Measurements from ENCODE around the gene HOXC4.

The HOXC4 gene

DNA sequence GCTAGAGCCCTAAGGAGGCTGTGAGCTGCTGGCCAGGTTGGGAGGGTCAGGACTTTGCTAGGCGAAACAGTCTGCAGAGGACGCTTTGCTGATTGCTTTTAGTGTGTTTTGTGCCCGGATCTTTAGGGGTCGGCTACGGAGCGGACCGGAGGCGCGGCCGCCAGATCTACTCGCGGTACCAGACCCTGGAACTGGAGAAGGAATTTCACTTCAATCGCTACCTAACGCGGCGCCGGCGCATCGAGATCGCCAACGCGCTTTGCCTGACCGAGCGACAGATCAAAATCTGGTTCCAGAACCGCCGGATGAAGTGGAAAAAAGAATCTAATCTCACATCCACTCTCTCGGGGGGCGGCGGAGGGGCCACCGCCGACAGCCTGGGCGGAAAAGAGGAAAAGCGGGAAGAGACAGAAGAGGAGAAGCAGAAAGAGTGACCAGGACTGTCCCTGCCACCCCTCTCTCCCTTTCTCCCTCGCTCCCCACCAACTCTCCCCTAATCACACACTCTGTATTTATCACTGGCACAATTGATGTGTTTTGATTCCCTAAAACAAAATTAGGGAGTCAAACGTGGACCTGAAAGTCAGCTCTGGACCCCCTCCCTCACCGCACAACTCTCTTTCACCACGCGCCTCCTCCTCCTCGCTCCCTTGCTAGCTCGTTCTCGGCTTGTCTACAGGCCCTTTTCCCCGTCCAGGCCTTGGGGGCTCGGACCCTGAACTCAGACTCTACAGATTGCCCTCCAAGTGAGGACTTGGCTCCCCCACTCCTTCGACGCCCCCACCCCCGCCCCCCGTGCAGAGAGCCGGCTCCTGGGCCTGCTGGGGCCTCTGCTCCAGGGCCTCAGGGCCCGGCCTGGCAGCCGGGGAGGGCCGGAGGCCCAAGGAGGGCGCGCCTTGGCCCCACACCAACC is 23.9 kb upstream of the HOXC4 start:
- DNase-seq: no peak

DNA sequence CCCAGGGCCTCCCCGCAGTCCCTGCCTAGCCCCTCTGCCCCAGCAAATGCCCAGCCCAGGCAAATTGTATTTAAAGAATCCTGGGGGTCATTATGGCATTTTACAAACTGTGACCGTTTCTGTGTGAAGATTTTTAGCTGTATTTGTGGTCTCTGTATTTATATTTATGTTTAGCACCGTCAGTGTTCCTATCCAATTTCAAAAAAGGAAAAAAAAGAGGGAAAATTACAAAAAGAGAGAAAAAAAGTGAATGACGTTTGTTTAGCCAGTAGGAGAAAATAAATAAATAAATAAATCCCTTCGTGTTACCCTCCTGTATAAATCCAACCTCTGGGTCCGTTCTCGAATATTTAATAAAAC is 23.2 kb upstream of the HOXC4 start:
- no peak for DNase-seq

DNA sequence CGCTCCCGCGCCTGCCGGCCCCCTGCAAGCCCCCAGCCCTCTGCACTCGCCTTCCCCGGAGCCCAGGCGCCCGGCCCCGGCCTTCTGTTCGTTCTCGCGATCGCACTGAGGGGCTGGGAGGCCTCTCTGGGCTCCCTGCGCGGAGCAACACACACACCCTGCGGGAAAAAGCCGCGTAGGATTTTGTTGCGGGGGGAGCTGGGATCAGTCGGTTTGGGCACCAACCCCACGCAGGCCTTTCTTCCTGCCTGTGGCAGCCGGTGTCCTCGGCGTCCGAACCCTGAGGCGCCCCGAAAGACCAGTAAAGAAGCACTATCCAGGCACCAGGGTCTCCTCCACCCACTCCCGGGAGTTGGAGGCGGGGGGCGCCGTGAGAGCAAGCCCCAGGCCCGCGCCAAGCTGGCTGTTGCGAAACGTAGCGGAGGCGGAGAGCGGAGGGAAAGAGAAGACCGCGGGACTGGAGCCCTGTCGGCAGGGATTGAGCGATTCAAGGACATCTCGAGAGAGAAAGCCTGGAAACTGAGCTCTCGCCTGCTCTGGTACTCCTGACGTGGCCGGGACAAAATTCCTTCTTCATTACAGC is 22.7 kb upstream of the HOXC4 start:
- DNase-seq: no peak

DNA sequence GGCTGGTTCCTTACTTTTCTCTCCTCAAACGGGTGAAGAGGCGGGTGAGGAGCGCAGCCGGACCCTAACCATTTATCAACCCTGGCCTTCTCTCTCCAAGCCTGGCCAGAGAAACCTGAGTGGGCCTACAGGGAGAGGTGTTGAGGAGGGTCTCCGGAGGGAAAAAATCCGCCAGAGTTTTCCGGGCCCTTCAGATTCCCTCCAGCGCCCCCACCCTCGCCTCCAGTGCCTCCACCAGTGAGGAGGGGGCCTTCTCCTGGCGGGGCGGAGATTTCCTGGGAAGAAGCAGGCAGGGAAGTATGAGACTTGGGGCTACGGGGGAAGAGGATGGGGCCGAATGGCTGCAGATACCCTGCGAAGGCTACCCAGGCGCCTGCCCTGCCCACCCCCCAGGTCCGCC is 22.2 kb upstream of the HOXC4 start:
- DNase-seq: no peak

DNA sequence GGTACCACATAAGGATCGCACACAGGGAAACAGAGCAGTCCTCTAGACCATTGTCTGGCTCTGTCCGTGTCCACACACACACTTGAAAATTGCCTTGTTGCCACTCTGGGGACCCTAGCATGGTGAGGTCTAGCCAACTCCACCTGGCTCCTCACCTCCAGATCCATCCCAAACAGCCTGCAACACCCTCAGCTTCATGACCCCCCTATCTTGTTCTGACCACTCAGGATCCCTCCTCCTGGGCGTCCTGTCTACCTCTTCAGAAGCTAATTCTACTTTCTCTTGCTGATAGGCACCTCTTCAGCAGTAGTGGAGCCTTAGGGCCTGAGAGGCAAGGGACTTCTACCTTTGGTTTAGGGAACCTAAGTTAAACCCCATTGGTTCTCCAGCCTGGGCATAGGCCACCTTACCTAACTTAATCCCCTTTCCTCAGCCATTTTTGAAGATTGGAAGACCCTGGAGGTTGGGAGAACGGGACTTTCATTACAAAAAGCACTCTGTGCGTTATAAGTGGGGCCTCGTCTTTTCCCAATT is 21.5 kb upstream of the HOXC4 start:
- DNase-seq: no peak

DNA sequence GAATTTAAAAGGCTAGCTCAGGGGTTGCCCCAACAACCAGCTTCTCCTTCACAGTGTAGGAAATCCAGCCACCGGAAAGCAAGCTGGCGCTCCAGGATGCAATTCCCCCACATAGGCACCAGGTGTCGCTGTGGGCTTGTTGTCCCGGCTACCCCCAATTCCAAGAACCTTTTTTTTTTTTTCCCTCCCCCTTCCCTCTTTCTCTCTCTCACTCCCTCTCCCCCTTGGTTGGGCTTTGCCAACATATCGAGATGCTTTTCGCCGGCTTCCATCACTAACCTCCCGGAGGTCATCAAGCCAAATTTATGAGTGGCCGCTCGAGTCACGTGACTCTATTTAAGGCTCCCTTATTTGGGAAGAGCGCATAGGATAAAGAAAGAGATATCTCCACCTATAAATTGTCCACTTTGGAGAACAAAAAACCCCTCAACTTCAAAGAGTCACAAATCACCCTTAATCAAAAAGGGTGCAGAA is 21.0 kb upstream of the HOXC4 start, which contains the start of gene HOXC5:
HOXC5 (plus strand) TSS at position 424 of the 474 bp plus-strand sequence. CDS start 73 bp downstream, outside the sequence.
- peak; percentile 25 for DNase-seq

DNA sequence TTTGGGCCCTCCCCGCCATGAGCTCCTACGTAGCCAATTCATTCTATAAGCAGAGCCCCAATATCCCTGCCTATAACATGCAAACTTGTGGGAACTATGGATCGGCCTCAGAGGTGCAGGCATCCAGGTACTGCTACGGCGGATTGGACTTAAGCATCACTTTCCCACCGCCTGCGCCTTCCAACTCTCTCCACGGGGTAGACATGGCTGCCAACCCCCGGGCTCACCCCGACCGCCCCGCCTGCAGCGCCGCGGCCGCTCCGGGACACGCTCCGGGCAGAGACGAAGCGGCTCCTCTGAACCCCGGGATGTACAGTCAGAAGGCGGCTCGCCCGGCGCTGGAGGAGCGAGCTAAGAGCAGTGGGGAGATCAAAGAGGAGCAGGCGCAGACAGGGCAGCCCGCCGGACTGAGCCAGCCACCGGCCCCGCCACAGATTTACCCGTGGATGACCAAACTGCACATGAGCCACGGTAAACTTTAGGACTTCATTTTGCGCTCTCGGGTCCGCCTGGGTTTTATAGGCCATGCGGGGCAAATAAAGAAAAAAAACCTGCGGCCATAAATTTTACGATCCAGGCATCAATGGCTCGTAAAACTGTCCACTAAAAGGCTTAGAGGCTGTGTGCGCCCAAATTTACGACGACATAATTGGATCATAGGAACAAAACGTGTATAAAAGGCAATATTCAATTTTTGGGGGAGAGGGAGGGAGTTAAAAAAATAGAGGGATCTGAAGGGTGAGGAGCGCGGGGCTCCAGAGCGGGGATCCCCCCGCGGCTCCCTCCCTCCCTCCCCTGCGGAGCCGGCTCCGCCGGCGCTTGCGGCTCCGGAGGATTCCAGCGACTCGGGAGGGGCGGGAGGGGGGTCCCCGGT is 20.3 kb upstream of the HOXC4 start:
- DNase-seq: no peak

DNA sequence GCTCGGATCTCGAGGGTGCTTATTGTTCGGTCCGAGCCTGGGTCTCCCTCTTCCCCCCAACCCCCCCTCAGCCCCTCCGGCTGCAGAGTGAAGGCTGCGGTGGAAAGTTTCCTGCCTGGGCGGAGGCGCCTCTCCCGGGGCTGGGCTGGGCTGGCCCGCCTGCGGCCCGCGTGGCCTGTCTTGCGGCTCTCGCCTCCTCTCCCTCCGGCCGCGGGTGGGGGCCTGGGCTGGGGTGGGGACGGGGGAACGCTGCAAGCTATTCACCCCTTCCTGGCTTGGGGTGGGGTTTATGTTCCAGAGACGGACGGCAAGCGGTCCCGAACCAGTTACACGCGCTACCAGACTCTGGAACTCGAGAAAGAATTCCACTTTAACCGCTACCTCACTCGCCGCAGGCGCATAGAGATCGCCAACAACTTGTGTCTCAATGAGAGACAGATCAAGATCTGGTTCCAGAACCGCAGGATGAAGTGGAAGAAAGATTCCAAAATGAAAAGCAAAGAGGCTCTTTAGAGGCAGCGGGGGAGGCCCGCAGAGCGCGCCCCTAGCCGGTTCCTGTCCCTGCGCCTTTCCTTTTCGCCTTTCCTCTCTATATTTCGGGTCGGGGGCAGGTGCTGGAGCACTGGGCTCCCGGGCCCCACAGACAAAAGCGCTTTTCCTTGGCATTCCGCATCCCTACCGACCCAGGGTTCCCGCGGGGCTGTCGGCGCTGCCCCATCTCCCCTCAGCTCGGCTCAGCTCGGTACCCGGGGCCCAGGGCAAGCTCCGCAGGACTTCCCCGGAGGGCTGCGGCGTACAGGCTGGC is 19.5 kb upstream of the HOXC4 start:
- no peak for DNase-seq

DNA sequence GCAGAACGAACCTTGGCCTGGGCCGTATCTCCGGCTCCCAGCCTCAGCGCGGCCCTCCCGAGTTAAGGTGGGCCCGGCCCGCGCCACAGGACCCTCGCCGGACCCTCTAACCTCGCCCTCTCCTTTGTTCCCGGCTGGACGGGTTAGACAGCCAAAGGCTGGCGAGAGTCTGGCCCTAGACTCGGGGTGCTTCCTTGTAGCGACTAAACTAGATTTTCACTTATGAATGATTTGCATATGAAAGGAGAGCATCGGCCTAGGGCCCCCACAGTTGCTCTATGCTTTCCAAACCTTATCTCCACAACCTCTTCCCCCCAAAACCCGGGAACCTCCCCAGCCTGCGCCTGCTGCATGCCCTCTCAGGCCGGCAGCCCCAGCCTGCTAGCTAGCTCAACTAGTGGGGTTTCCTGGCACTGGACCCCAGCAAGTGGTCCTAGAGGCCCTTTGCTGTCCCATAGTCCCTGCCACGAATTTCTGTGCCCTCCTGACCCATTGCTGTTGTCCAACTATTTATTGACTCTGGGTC is 18.8 kb upstream of the HOXC4 start:
- DNase-seq: no peak

DNA sequence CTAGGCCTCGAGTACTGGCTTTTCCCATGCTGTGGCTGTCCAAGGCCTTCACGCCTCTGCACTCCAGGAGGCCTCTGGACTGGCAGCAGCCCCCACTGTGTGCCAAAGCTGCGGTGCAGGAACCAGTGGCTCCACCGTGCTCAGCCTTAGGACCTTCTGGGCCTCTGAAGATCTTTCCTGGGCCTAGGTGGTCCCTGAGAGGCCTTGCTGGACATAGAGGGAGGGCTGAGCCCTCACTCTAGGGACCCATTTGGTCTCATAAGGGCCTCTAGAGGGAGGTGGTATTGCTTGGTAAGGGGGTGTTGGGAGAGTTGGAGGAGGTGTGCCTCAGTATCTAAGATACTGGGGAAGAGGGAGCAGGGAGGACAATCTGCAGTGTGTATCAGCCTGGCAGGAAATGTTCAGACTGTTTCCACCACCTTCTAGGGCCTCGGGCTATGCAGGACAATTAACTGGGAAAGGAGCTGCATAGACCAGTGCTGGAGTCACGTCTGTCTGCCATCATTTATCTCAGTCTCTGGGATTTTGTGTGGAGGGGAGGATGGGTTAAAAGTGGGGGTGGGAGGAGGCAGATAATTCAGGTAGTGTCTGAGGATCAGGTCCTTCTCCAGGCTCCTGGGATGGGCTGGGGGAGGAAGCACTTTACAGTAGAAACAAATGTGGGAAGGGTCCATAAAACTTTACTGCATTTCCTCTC is 17.9 kb upstream of the HOXC4 start:
- DNase-seq: no peak

DNA sequence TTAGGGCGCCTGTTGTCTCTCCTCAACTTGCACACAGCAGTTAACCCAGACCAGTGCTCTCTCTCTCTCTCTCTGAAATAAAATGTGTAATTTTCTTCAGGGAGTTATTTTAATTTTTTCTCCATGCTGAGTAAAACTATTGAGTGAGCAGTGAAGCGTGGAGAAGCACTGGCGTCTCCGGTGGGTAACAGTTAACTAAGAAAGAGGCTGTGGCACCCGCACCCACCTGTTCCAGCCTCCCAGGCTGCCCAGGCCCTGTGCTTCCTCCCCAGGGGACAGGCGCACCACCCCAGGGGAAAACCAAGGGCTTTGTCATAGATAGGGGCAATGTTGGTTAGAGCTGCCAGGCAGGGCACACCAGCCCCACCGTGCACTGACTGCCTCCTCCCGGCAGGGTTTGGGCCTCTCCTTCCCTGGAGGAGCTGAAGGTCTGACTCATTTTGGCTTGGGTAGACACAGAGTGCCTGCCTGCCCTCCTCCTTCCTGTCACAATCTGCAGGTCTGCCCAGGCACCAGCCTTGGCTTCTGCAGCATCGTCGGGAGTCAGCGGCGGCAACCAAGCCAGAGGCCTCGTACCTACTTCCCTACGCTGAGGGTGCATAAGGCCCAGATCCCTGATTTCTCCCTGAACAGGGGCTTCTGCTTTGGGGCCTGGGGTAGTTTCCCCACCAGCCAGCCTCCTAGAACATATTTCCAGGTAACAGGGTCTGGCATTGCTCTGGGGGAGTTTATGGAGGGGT is 16.8 kb upstream of the HOXC4 start:
- no peak for DNase-seq

DNA sequence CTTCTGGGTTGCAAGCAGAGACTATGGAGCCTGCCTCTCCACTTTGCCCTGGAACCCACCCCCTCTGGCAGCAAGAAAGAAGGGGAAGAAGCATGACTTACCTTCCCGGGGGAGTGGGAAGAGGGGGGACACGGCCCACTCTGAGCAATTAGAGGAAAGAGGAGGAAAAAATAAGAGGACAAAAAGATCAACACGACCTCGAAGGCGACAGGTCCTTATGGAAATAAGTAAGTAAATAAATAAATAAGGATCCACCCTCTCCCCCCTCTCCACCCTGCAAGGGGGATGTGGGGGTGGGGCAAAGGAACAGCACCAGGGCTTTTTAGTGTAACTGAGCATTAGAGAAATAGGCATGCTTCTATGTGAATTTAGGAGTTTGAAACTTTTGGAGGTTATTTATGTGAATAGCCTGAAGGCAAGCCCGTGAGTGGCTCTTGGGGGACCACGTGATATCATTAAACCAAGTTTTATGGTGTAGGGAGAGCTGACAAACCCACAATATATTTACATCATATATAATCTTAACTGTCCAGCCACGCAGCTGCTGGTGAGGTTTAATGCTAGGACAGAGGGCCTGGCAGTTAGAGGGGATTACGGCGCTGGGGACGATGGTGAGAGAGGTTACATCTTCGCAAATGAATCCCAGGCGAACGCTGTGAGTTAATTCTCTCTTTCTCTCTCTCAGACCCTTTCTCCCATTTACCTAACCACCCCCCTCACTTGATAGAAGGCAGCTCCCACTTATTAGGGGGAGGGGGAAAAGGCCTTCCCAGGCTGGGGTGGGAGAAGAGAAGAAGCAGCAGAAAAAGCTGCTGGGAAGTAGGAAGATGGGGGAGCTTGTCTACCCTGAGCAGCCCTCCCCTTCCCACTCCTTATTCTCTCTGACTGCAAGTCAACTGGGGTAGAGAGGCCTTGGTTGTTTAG is 16.0 kb upstream of the HOXC4 start:
- no peak for DNase-seq

DNA sequence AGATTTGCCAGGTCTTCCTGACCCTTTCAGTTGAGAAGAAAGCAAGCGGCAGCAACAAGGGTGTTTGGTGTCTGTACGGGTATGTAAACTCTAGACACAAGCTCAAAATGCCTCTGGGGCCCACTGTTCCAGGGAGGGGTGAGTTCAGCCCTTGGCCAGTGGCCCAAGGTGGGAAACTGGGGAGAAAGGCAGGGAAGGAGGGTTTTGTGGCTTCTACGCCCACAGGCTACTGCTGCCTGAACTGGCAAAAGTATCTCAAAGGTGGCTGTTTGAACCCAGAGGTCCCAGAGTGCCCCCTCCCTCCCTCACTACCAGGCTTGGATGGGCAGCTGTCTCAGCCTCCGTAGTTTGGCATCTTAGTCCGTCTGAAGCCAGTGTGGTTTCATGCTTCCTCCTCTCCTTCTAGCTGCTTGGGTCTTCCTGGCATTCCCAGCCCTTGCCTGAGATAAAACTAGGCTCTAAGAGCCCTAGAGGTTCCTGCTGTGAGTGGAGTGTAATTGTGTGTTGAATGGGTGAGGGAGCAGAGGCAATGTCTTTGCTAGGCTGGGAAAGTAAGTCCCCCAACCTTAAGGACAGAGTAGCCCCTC is 15.3 kb upstream of the HOXC4 start:
- no peak for DNase-seq

DNA sequence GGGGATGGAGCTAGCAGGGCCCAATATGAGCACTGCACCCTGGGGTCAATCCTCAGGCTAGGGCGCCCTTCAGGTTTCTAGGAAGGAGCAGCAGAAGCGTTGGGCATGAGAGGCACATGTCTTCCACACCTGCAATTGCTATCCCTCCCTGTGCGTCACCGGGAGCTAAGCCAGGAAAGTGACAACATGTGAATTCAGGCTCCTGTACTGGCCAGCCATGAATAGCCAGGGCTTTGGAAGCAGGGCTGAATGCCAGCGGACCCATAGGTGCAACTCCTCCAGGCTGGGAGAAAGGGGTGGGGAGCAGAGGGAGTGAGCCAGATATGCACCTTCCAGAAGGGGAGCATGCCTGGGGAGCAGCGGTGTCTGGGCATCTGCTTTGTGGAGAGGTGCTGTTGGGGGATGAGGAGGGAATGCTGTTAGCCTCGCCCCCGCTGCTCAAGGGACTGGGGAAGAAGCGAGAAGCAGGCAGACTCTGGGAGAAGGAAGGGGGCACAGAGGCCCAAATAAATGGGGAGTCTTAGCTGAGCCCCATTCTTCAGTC is 14.7 kb upstream of the HOXC4 start:
- no peak for DNase-seq

DNA sequence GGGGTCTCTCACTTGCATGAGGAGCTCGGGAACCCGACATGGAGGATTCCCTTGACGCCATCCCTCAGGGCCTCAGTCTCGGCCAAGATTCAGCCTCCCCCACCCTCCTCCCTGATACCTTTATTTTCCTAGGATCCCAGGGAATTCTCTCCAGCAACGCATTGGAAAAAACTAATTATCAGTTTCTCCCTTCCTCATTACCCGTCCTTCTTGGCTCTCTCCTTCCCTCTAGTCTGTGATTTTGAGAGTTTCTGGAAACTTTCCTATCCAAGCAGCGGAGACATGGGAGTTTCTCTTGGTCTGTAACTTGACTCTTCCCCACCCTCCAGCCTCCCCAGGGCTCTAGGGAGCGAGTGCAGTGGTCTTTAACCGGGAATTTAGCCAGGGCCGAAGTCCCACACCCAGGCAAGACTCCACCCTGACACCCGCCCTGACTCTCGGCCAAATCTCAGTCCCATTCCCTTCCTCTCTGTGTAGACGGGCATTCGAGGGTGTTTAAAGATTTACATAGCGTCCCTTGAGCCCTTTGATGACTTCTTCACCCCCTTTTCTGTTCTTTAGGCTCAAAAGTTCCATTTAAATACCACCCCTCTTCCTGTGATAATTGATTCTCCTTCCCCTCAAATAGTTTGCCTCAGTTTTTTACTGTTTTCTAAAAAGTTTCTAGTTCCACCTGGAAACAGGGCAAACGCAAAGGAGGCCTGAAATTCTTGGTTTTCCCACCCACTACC is 14.1 kb upstream of the HOXC4 start:
- no peak for DNase-seq

DNA sequence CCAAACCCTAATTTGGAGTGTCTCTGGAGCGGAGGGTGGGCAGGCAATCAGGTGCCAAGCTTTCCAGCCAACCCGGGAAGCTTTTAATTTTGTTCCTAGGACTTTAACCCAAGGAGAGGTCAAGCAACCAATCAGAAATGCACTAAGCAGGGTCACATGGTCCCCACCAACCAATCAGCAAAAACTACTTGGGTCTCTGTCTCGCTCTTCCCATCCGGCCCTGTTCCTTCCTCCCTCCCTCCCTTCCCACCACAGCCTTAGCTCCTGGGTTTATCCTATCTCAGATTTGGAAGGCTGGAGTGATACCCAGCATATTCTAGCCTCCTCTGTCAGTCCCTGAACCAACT is 13.5 kb upstream of the HOXC4 start:
- no peak for DNase-seq

DNA sequence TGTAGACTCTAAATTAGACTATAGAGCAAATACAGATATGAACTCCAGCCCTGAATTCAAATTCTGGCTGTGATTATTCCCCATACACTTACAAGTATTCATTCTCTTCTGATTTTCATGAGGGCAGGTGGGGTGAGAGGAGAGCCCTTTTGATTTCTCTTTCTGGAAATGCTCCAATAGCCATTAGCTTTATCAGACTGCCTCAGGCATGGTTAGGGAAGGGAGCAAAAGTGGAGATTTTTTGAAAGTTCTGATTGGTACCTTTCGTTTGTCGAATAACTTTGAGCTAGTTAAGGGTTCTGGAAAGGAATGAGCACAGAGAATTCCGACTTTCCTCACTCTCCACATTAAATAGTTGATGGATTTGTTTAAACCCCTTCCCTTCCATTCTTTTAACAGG is 13.0 kb upstream of the HOXC4 start:
- no peak for DNase-seq

DNA sequence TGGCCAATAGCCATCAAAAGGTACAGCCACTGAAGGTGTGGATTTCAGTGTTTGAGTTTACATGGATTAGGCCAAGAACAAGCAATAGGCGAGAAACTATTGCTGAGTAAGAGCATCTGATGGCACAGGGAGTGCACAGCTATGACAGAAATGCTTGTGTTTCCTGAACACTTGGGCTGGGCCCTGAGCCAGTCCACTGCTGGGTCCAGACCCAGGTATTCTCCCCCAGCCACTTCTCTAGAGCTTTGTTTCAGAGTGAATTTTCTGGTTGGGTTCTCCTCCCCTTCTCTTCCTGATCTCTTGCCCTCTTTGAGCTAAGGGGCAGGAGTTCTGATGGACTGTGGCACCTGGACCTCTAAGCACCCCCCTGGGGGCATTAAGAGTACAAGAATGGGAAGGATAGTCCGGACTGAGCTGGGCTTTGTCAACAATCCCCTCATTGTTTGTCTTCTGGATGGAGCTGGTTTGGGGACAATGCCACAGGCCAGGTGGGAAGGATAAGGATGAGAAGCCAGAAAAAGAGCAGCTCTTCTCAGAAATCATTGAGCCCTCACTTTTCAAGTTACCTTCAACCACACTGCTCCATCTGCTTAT is 12.4 kb upstream of the HOXC4 start:
- no peak for DNase-seq
